Colonic mucosa (tissue), 4 donors: ENCODE data around the gene FADS1. TPM values are rescaled to one million over a fixed set of nuclear protein-coding genes. Genes with fewer than 3 reads are reported as not detected.

Experiments
- DNase-seq: peaks from one replicate; pipeline ENCODE4 v3.0.0-alpha.2; 2020
- H3K27ac ChIP-seq: fragments of 200-600 bp; one replicate; pipeline ENCODE4 v1.8.0; 2021
- H3K27me3 ChIP-seq: fragments of 200-600 bp; one replicate; pipeline ENCODE4 v1.8.0; 2021
- H3K36me3 ChIP-seq: fragments of 200-600 bp; one replicate; pipeline ENCODE4 v1.8.0; 2021
- H3K4me1 ChIP-seq: fragments of 200-600 bp; one replicate; pipeline ENCODE4 v1.8.0; 2021; ENCODE audit warnings: mild to moderate bottlenecking
- H3K4me3 ChIP-seq: fragments of 200-600 bp; one replicate; pipeline ENCODE4 v1.8.0; 2021
- H3K9ac ChIP-seq, 2 donors: one replicate each; pipeline ENCODE4 v1.7.0; 2013; ENCODE audit warnings: control low read depth in 2 of 2, low read depth in 2 of 2, low read length in 2 of 2
- H3K9me3 ChIP-seq: fragments of 200-600 bp; one replicate; pipeline ENCODE4 v1.8.0; 2021
- CTCF ChIP-seq: fragments of 200-600 bp; IDR thresholded peaks from one replicate; pipeline ENCODE4 v1.8.0; 2022; ENCODE audit warnings: antibody characterized with exemption, mild to moderate bottlenecking
- intact Hi-C: fragments of 100-400 bp; cut with DNase I; formaldehyde crosslinking; loops from one replicate; pipeline ENCODE4 v1.14.1; 2022
- total RNA-seq, 2 donors: library from RNA; stranded (reverse); fragmentation: NEBNext Ultra II Directional in 1 of 2; extraction: Animal tissue kit (Norgen Biotek cat#: 25700) in 1 of 2; gene quantifications; one replicate each; pipeline ENCODE4 v1.2.1, GENCODE V29; 2021
- donor health status: healthy.
- donor health status: DM: no; HTN: no; CAD: no.
- donor health status: DM: no; HTN: no; CAD: no.

The FADS1 gene
- total RNA-seq, 2 donors from 2014 or later, result 6.9 to 17.4 TPM

DNA sequence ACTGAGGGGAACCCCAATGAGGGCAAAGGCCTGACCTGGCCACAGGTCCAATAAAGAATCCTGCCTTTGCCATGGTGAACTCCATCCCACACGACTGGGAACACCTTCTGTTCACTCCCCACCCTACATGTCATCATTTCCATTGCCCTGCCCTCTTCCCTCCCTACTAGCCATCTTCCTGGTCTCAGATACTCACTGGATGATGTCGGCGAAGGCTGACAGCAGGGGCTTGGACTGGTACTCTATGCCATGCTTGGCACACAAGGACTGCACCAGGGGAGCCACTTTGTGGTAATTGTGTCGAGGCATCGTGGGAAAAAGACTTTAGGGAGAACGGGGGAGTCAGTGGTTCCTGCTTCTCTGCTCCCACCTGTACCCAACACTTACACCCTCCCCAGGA, 14.2 kb downstream of the FADS1 start:
- Histone ChIP-seq H3K27me3 (no peaks in the 10 kb centered on the region), H3K9ac (peak overlapping the region in 1 of 2 donors; percentile 12), H3K4me3 (no peak overlapping the region), H3K4me1 (no peaks in the 10 kb centered on the region), H3K9me3 (no peaks in the 10 kb centered on the region), H3K27ac (no peak overlapping the region), H3K36me3 (no peaks in the 10 kb centered on the region)
- no peak for TF ChIP-seq CTCF
- no peak for DNase-seq
- intact Hi-C loops, result loop anchor here (5.0 to 10.0 kb wide), 2 partner anchors 72 to 280 kb away; no protein-coding TSS in a partner anchor

- H3K27me3 ChIP-seq, result no peaks in the 10 kb centered on the region
- intact Hi-C loops, result loop anchor here (5.0 to 10.0 kb wide), 2 partner anchors 74 to 282 kb away; no protein-coding TSS in a partner anchor
- H3K36me3 ChIP-seq, result no peaks in the 10 kb centered on the region
- H3K4me1 ChIP-seq, result no peaks in the 10 kb centered on the region
- no peak overlapping the region for H3K9ac ChIP-seq
- no peak for TF ChIP-seq CTCF
- DNase-seq, result no peak
- no peak overlapping the region for H3K27ac ChIP-seq
- no peaks in the 10 kb centered on the region for H3K9me3 ChIP-seq
- no peak overlapping the region for H3K4me3 ChIP-seq
Measured at GRCh38 chr11:61800331-61801281, 16.2 kb downstream of the FADS1 start.

DNA sequence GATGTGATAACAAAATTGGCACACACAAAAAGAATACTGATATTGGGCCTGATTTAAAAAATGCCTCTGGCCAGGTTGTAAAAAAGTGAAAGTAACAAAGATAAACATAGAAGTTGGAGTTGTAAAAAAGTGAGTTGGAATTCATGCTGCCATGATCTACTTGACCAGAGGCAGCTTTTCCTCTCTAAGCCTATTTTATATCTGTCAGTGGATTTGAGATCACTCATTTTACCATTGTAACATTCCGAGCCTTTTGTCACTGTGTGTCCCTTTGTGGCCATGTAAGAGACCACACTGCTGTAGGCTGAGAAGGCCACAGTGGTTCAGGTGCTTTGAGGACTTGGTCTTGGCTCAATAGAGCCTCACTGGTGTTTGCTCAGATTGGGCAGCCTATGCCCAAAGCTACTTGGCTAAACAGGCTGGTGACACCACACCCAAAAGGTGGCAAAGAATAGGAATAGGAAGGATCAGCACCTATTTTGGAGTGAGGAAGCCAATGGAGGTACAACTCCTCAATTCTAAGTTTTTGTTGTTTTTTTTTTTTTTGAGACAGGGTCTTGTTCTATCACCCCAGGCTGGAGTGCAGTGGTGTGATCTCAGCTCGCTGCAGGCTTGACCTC, 17.0 kb downstream of the FADS1 start:
- Histone ChIP-seq H3K4me3 (no peak overlapping the region), H3K4me1 (no peaks in the 10 kb centered on the region), H3K36me3 (no peaks in the 10 kb centered on the region), H3K27ac (no peak overlapping the region), H3K9ac (no peak overlapping the region), H3K27me3 (no peaks in the 10 kb centered on the region), H3K9me3 (no peaks in the 10 kb centered on the region)
- TF ChIP-seq CTCF, result no peak
- intact Hi-C loops, result loop anchor here (5.0 to 10.0 kb wide), 4 partner anchors 75 to 283 kb away; no protein-coding TSS in a partner anchor
- no peak for DNase-seq

DNA sequence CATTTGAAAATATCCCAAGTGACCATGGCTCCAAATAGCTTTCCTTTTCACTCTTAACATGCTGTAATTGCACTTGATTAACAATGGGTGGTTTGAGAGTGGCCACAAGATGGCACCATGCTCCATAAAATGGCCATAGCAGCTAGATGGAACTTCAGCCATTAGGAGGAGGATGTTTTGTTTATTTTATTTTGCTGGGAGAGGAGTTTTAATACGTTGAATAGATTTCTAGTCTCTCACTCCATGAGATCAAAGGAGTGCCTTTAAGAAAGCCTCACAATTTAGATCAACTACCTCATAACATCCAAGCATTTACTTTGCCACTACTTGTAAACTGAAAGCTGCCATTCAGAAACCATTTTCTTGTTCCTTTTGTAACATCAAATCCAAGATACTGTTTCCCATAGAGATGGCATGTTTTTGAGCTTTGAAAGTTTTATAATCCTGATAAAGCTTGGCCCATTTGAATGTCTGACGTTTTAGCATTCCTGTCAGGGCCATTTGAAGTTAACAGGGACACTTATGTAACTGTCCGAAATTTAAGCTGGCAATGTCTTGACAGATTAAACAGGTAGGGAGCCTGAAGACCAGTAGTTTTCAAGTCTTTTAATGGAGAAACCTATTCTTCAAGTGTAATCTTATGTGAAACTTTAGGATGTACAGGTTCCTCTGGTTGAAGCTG, 19.4 kb downstream of the FADS1 start:
- no peaks in the 10 kb centered on the region for H3K9me3 ChIP-seq
- peaks cover 8% of the 10 kb centered on the region for H3K4me1 ChIP-seq
- H3K4me3 ChIP-seq, result no peak overlapping the region
- H3K36me3 ChIP-seq, result no peaks in the 10 kb centered on the region
- no peak overlapping the region for H3K27ac ChIP-seq
- no peak overlapping the region for H3K9ac ChIP-seq
- TF ChIP-seq CTCF, result peak; percentile 74
- intact Hi-C loops, result loop anchor here (5.0 kb wide), 2 partner anchors 100 to 150 kb away; no protein-coding TSS in a partner anchor
- DNase-seq, result peak; percentile 82
- H3K27me3 ChIP-seq, result no peaks in the 10 kb centered on the region

DNA sequence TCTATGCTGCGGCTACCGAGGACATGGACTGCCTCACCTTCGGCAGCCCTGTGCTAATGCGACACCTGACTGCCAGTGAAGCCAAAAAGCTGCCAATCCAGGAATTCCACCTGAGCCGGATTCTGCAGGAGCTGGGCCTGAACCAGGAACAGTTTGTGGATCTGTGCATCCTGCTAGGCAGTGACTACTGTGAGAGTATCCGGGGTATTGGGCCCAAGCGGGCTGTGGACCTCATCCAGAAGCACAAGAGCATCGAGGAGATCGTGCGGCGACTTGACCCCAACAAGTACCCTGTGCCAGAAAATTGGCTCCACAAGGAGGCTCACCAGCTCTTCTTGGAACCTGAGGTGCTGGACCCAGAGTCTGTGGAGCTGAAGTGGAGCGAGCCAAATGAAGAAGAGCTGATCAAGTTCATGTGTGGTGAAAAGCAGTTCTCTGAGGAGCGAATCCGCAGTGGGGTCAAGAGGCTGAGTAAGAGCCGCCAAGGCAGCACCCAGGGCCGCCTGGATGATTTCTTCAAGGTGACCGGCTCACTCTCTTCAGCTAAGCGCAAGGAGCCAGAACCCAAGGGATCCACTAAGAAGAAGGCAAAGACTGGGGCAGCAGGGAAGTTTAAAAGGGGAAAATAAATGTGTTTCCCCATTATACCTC, 20.8 kb downstream of the FADS1 start:
- intact Hi-C loops, result loop anchor here (5.0 kb wide), 2 partner anchors 101 to 151 kb away; no protein-coding TSS in a partner anchor
- no peak overlapping the region for H3K4me3 ChIP-seq
- H3K4me1 ChIP-seq, result peaks cover 8% of the 10 kb centered on the region
- H3K36me3 ChIP-seq, result no peaks in the 10 kb centered on the region
- no peak overlapping the region for H3K9ac ChIP-seq
- no peak for TF ChIP-seq CTCF
- no peak for DNase-seq
- H3K9me3 ChIP-seq, result no peaks in the 10 kb centered on the region
- H3K27me3 ChIP-seq, result no peaks in the 10 kb centered on the region
- H3K27ac ChIP-seq, result no peak overlapping the region
